Colonic mucosa (tissue), 4 donors: ENCODE measurements around the gene EMD. TPM values are rescaled to one million over a fixed set of nuclear protein-coding genes. Genes with fewer than 3 reads are reported as not detected.
A peak's percentile ranks its signal among the peaks of the same experiment; 100 is the strongest.

Experiments used
- DNase-seq: peaks from one replicate; pipeline ENCODE4 v3.0.0-alpha.2; 2020
- H3K27ac ChIP-seq: fragments of 200-600 bp; one replicate; pipeline ENCODE4 v1.8.0; 2021
- H3K27me3 ChIP-seq: fragments of 200-600 bp; one replicate; pipeline ENCODE4 v1.8.0; 2021
- H3K36me3 ChIP-seq: fragments of 200-600 bp; one replicate; pipeline ENCODE4 v1.8.0; 2021
- H3K4me1 ChIP-seq: fragments of 200-600 bp; one replicate; pipeline ENCODE4 v1.8.0; 2021; ENCODE audit warnings: mild to moderate bottlenecking
- H3K4me3 ChIP-seq: fragments of 200-600 bp; one replicate; pipeline ENCODE4 v1.8.0; 2021
- H3K9ac ChIP-seq, 2 donors: one replicate each; pipeline ENCODE4 v1.7.0; 2013; ENCODE audit warnings: control low read depth in 2 of 2, low read depth in 2 of 2, low read length in 2 of 2
- H3K9me3 ChIP-seq: fragments of 200-600 bp; one replicate; pipeline ENCODE4 v1.8.0; 2021
- CTCF ChIP-seq: fragments of 200-600 bp; IDR thresholded peaks from one replicate; pipeline ENCODE4 v1.8.0; 2022; ENCODE audit warnings: antibody characterized with exemption, mild to moderate bottlenecking
- intact Hi-C: fragments of 100-400 bp; cut with DNase I; formaldehyde crosslinking; loops from one replicate; pipeline ENCODE4 v1.14.1; 2022
- total RNA-seq, 2 donors: library from RNA; stranded (reverse); fragmentation: NEBNext Ultra II Directional in 1 of 2; extraction: Animal tissue kit (Norgen Biotek cat#: 25700) in 1 of 2; gene quantifications; one replicate each; pipeline ENCODE4 v1.2.1, GENCODE V29; 2021
- donor health status: healthy.
- donor health status: DM: no; HTN: no; CAD: no.
- donor health status: DM: no; HTN: no; CAD: no.

Gene EMD
- total RNA-seq, 2 donors from 2014 or later = 44.4 to 49.1 TPM

- Histone ChIP-seq H3K4me1 (no peaks in the 10 kb centered on the region), H3K4me3 (no peak overlapping the region), H3K9ac (no peak overlapping the region), H3K27ac (no peak overlapping the region), H3K36me3 (no peaks in the 10 kb centered on the region), H3K9me3 (no peaks in the 10 kb centered on the region), H3K27me3 (no peaks in the 10 kb centered on the region)
- no peak for TF ChIP-seq CTCF
- intact Hi-C loops = no loop called here
- DNase-seq = no peak
These were observed 2.3 kb upstream of the EMD start for GRCh38 chrX:154376774-154377173.

GRCh38 chrX:154378059-154378798, 866 bp upstream of the EMD start:
- no peak for TF ChIP-seq CTCF

GRCh38 chrX:154379569-154379951, 465 bp downstream of the EMD start:
- H3K27me3 ChIP-seq = no peaks in the 10 kb centered on the region
- no peaks in the 10 kb centered on the region for H3K9me3 ChIP-seq
- no peak for DNase-seq
- TF ChIP-seq CTCF = no peak
- H3K4me1 ChIP-seq = no peaks in the 10 kb centered on the region
- peak overlapping the region; percentile 63 for H3K4me3 ChIP-seq
- intact Hi-C loops = no loop called here
- H3K36me3 ChIP-seq = no peaks in the 10 kb centered on the region
- peak overlapping the region; percentile 86 for H3K27ac ChIP-seq
- peak overlapping the region; percentile 75 to 95 for H3K9ac ChIP-seq

More at GRCh38 chrX:154378059-154378798, 866 bp upstream of the EMD start:
- peak; percentile 67 for DNase-seq
- H3K27ac ChIP-seq = peak overlapping the region; percentile 95
- H3K27me3 ChIP-seq = no peaks in the 10 kb centered on the region
- no peaks in the 10 kb centered on the region for H3K4me1 ChIP-seq
- H3K36me3 ChIP-seq = no peaks in the 10 kb centered on the region
- H3K9me3 ChIP-seq = no peaks in the 10 kb centered on the region
- intact Hi-C loops = no loop called here
- peak overlapping the region; percentile 22 for H3K4me3 ChIP-seq
- peak overlapping the region; percentile 70 to 79 for H3K9ac ChIP-seq

DNA sequence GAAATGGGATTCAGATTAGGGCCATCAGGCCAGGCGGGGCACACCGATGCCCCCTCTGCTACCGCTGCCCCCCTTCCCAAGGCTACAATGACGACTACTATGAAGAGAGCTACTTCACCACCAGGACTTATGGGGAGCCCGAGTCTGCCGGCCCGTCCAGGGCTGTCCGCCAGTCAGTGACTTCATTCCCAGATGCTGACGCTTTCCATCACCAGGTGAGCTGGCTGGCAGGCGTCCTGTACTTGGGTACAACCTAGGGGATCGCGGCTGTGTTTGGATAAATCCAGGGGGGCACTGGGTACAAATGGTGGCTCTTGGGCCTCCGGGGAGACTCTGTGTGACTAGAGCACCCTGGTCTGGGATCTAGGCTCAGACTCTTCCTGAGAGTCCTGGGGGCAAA, 1.1 kb downstream of the EMD start:
- Histone ChIP-seq H3K9me3 (no peaks in the 10 kb centered on the region), H3K27me3 (no peaks in the 10 kb centered on the region), H3K27ac (peak overlapping the region; percentile 86), H3K4me1 (no peaks in the 10 kb centered on the region), H3K4me3 (peak overlapping the region; percentile 63), H3K9ac (peak overlapping the region; percentile 75 to 95), H3K36me3 (no peaks in the 10 kb centered on the region)
- intact Hi-C loops = no loop called here
- no peak for DNase-seq
- TF ChIP-seq CTCF = no peak

DNA sequence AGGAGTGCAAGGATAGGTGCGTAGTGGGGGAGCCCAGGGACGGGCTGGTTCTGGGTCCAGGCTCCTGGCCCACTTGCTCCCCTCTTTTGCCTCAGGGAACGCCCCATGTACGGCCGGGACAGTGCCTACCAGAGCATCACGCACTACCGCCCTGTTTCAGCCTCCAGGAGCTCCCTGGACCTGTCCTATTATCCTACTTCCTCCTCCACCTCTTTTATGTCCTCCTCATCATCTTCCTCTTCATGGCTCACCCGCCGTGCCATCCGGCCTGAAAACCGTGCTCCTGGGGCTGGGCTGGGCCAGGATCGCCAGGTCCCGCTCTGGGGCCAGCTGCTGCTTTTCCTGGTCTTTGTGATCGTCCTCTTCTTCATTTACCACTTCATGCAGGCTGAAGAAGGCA, 1.7 kb downstream of the EMD start:
- Histone ChIP-seq H3K9me3 (no peaks in the 10 kb centered on the region), H3K36me3 (no peaks in the 10 kb centered on the region), H3K4me1 (no peaks in the 10 kb centered on the region), H3K4me3 (no peak overlapping the region), H3K9ac (no peak overlapping the region), H3K27me3 (no peaks in the 10 kb centered on the region), H3K27ac (no peak overlapping the region)
- DNase-seq = no peak
- TF ChIP-seq CTCF = no peak
- intact Hi-C loops = no loop called here
